Prostate gland (tissue), 2 donors: ENCODE results near the gene SPECC1.

Source experiments
- POLR2A ChIP-seq: fragments of 450-650 bp; IDR thresholded peaks from one replicate; pipeline ENCODE4 v1.6.1; 2016; ENCODE audit warnings: antibody characterized with exemption, mild to moderate bottlenecking
- POLR2AphosphoS5 ChIP-seq: sonication (generic); formaldehyde crosslinking; IDR thresholded peaks from one replicate; pipeline ENCODE4 v1.6.1; 2017; ENCODE audit warnings: antibody characterized with exemption
- TF ChIP-seq, protein P1 (sequence below), 4 experiments: fragments of 200-600 bp in 2 of 4; fragments of 450-650 bp in 2 of 4; sonication (generic) in 2 of 4; IDR thresholded peaks; 1 replicate in 3 of 4; 2 replicates in 1 of 4; pipeline ENCODE4 v1.5.1; 2016 to 2019; ENCODE audit warnings: antibody characterized with exemption in 4 of 4, mild to moderate bottlenecking in 2 of 4, moderate library complexity in 2 of 4

DNA sequence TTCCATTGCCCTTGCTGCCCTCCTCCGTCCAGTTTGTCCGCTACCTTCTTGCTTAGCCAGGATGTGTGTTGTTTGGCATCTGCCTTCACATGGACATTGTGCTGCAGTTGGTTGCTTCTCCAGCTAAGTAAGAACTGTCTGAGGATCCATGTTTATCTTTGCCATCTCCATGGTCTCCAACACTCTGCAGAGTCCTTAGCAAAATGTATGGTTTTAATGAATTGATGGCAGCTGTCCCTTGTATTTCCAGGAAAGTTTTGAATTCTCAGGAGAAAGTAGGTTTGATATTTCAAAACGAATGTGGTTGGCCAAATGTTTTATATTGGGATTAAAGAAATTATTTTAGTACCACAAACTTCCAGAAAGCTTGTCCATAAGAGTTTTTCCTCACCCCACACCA lies 160.9 kb downstream of the SPECC1 start:
- TF ChIP-seq, protein P1, sequence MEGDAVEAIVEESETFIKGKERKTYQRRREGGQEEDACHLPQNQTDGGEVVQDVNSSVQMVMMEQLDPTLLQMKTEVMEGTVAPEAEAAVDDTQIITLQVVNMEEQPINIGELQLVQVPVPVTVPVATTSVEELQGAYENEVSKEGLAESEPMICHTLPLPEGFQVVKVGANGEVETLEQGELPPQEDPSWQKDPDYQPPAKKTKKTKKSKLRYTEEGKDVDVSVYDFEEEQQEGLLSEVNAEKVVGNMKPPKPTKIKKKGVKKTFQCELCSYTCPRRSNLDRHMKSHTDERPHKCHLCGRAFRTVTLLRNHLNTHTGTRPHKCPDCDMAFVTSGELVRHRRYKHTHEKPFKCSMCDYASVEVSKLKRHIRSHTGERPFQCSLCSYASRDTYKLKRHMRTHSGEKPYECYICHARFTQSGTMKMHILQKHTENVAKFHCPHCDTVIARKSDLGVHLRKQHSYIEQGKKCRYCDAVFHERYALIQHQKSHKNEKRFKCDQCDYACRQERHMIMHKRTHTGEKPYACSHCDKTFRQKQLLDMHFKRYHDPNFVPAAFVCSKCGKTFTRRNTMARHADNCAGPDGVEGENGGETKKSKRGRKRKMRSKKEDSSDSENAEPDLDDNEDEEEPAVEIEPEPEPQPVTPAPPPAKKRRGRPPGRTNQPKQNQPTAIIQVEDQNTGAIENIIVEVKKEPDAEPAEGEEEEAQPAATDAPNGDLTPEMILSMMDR (IDR thresholded peaks at IDR 0.05) = no peak
- TF ChIP-seq POLR2A (no peak), POLR2AphosphoS5 (no peak)
